Testis (tissue), 3 donors: ENCODE data around the gene IRGQ. TPM values are rescaled to one million over a fixed set of nuclear protein-coding genes. Genes with fewer than 3 reads are reported as not detected.

ENCODE experiments used
- DNase-seq: peaks from one replicate; pipeline ENCODE4 v3.0.0-alpha.2; 2019
- H3K27ac ChIP-seq, 2 donors: fragments of 200-600 bp; sonication (generic); one replicate each; pipeline ENCODE4 v1.5.1; 2019
- H3K27me3 ChIP-seq: fragments of 200-600 bp; sonication (generic); one replicate; pipeline ENCODE4 v1.5.1; 2019
- H3K36me3 ChIP-seq: fragments of 200-600 bp; sonication (generic); one replicate; pipeline ENCODE4 v1.5.1; 2017; ENCODE audit warnings: low read depth; ENCODE audit errors: missing control alignments
- H3K4me1 ChIP-seq: fragments of 200-600 bp; sonication (generic); one replicate; pipeline ENCODE4 v1.5.1; 2019
- H3K4me3 ChIP-seq, 2 donors: fragments of 200-600 bp; sonication (generic); one replicate each; pipeline ENCODE4 v1.5.1; 2017 to 2019
- H3K9me3 ChIP-seq: fragments of 200-600 bp; sonication (generic); one replicate; pipeline ENCODE4 v1.5.1; 2017
- CTCF ChIP-seq, 3 experiments: fragments of 450-650 bp in 2 of 3; fragments of 200-600 bp in 1 of 3; sonication (generic) in 1 of 3; IDR thresholded peaks; one replicate each; pipeline ENCODE4 v1.5.1; 2016 to 2019; ENCODE audit warnings: antibody characterized with exemption in 3 of 3, mild to moderate bottlenecking in 2 of 3, moderate library complexity in 1 of 3
- POLR2A ChIP-seq: fragments of 450-650 bp; IDR thresholded peaks from one replicate; pipeline ENCODE4 v1.6.1; 2017; ENCODE audit warnings: antibody characterized with exemption, mild to moderate bottlenecking, moderate library complexity
- WGBS, 2 donors: methylation state at CpG; one replicate each; pipeline ENCODE4 v1.1.5; 2018; 5-methylcytosine and 5-hydroxymethylcytosine counted together
- intact Hi-C: fragments of 100-400 bp; cut with DNase I; formaldehyde crosslinking; loops from one replicate; pipeline ENCODE4 v1.15.1; 2023; ENCODE audit warnings: low total_unique reads
- polyA plus RNA-seq: library from polyadenylated mRNA; stranded (reverse); fragments of 350-450 nt; fragmentation: Illumina TruSeq; extraction: RNeasy Lipid Tissue Mini Kit (QIAGEN cat#74804); gene quantifications from one replicate; pipeline ENCODE4 v1.2.3, GENCODE V29; 2014; ENCODE audit warnings: low read depth, low replicate concordance; ENCODE audit not compliant: insufficient read depth
- total RNA-seq, 2 donors: library from RNA; depleted of rRNA; stranded (reverse); fragments of >200 nt; gene quantifications; one replicate each; pipeline ENCODE4 v1.2.3, GENCODE V29; 2016

Gene IRGQ
- total and polyA plus RNA-seq, 3 donors from 2014 or later = 6.0 to 29.0 (median 26.4) TPM

GRCh38 chr19:43625918-43626579 lies 30.1 kb upstream of the IRGQ start:
- Histone ChIP-seq H3K36me3 (no peaks in the 10 kb centered on the region), H3K4me1 (no peaks in the 10 kb centered on the region), H3K27me3 (no peaks in the 10 kb centered on the region), H3K9me3 (no peaks in the 10 kb centered on the region), H3K27ac (no peak overlapping the region), H3K4me3 (no peak overlapping the region)
- TF ChIP-seq POLR2A = no peak
- no peak for TF ChIP-seq CTCF (IDR thresholded peaks at IDR 0.05)
- intact Hi-C loops = no loop called here
- DNase-seq = no peak
- WGBS, 2 donors = 58 to 72% methylated on average over 30 to 32 of the region's 32 CpGs

- TF ChIP-seq POLR2A (no peak), CTCF (IDR thresholded peaks at IDR 0.05) (no peak)
These were observed 29.0 kb upstream of the IRGQ start for GRCh38 chr19:43624933-43625332.

GRCh38 chr19:43623889-43624670 lies 28.1 kb upstream of the IRGQ start:
- H3K4me1 ChIP-seq = no peaks in the 10 kb centered on the region
- no peaks in the 10 kb centered on the region for H3K36me3 ChIP-seq
- H3K27me3 ChIP-seq = no peaks in the 10 kb centered on the region
- H3K27ac ChIP-seq = no peak overlapping the region
- WGBS, 2 donors = 59 to 73% methylated on average over 27 to 35 of the region's 35 CpGs
- H3K4me3 ChIP-seq = peak overlapping the region; percentile 15 to 18
- intact Hi-C loops = no loop called here
- TF ChIP-seq CTCF (IDR thresholded peaks at IDR 0.05) (no peak), POLR2A (no peak)
- H3K9me3 ChIP-seq = no peaks in the 10 kb centered on the region
- peak; percentile 69 for DNase-seq

More at GRCh38 chr19:43624933-43625332, 29.0 kb upstream of the IRGQ start:
- intact Hi-C loops = no loop called here
- Histone ChIP-seq H3K27me3 (no peaks in the 10 kb centered on the region), H3K27ac (no peak overlapping the region), H3K36me3 (no peaks in the 10 kb centered on the region), H3K4me1 (no peaks in the 10 kb centered on the region), H3K9me3 (no peaks in the 10 kb centered on the region), H3K4me3 (peak overlapping the region in 1 of 2 donors; percentile 3)
- WGBS, 2 donors = 15 to 24% methylated on average over 5 to 30 of the region's 30 CpGs
- peak; percentile 81 for DNase-seq

GRCh38 chr19:43622956-43623355 lies 27.0 kb upstream of the IRGQ start:
- Histone ChIP-seq H3K27me3 (no peaks in the 10 kb centered on the region), H3K4me1 (no peaks in the 10 kb centered on the region), H3K9me3 (no peaks in the 10 kb centered on the region), H3K4me3 (peak overlapping the region; percentile 15 to 18), H3K36me3 (no peaks in the 10 kb centered on the region), H3K27ac (no peak overlapping the region)
- TF ChIP-seq POLR2A (no peak), CTCF (IDR thresholded peaks at IDR 0.05) (no peak)
- intact Hi-C loops = no loop called here
- WGBS, 2 donors = 67 to 79% methylated on average over 1 of the region's 1 CpG
- no peak for DNase-seq
